Measurements from ENCODE around the gene SPAG9. TPM values are rescaled to one million over a fixed set of nuclear protein-coding genes. Genes with fewer than 3 reads are reported as not detected.

The SPAG9 gene
- total and polyA plus RNA-seq, 2 experiments from 2014 or later = 26.5 to 82.7 TPM

GRCh38 chr17:51059781-51060180 is 60.9 kb downstream of the SPAG9 start:
- Histone ChIP-seq H3K4me1 (ENCODE audit: insufficient read depth) (peaks cover 21% of the 10 kb centered on the region), H3K9me3 (ENCODE audit: low read depth) (no peaks in the 10 kb centered on the region), H2AFZ (no peak overlapping the region), H3K9me2 (replicated peaks; ENCODE audit: insufficient read depth) (no peaks in the 10 kb centered on the region), H3K79me2 (peaks cover 87% of the 10 kb centered on the region), H3K27me3 (no peaks in the 10 kb centered on the region), H3K4me2 (no peak overlapping the region), H3K4me3 (no peak overlapping the region), H3K36me3 (replicated peaks; ENCODE audit: insufficient read depth, low read depth) (no peaks in the 10 kb centered on the region), H3K27ac (no peak overlapping the region), H4K20me1 (ENCODE audit: insufficient read depth, poor library complexity, severe bottlenecking) (peaks cover 12% of the 10 kb centered on the region)
- WGBS (ENCODE audit: low lambda C conversion rate, missing lambda C conversion rate) = 96% methylated on average over 2 of the region's 2 CpGs
- no peak for TF ChIP-seq EZH2phosphoT487 (IDR thresholded peaks at IDR 0.05; ENCODE audit: low read depth, severe bottlenecking, unreplicated experiment)
- TF ChIP-seq CTCF (IDR thresholded peaks at IDR 0.05; ENCODE audit: poor library complexity) = no peak
- TF ChIP-seq EZH2 (IDR thresholded peaks at IDR 0.05; ENCODE audit: borderline replicate concordance) = no peak
- no peak for DNase-seq (ENCODE audit: low spot score)

GRCh38 chr17:51057534-51057933 is 63.1 kb downstream of the SPAG9 start:
- no peak for DNase-seq (ENCODE audit: low spot score)
- H2AFZ ChIP-seq = no peak overlapping the region
- no peaks in the 10 kb centered on the region for H3K27me3 ChIP-seq
- peaks cover 12% of the 10 kb centered on the region for H4K20me1 ChIP-seq (ENCODE audit: insufficient read depth, poor library complexity, severe bottlenecking)
- H3K27ac ChIP-seq = peak overlapping the region; percentile 74
- H3K79me2 ChIP-seq = peaks cover 79% of the 10 kb centered on the region
- whole genome bisulfite sequencing (ENCODE audit: low lambda C conversion rate, missing lambda C conversion rate) = 83% methylated on average over 3 of the region's 3 CpGs
- no peak for TF ChIP-seq CTCF (IDR thresholded peaks at IDR 0.05; ENCODE audit: poor library complexity)
- no peak for TF ChIP-seq EZH2phosphoT487 (IDR thresholded peaks at IDR 0.05; ENCODE audit: low read depth, severe bottlenecking, unreplicated experiment)
- H3K9me2 ChIP-seq (replicated peaks; ENCODE audit: insufficient read depth) = no peaks in the 10 kb centered on the region
- H3K36me3 ChIP-seq (replicated peaks; ENCODE audit: insufficient read depth, low read depth) = no peaks in the 10 kb centered on the region
- peak overlapping the region; percentile 50 for H3K4me2 ChIP-seq
- no peak overlapping the region for H3K4me3 ChIP-seq
- H3K9me3 ChIP-seq (ENCODE audit: low read depth) = no peaks in the 10 kb centered on the region
- peaks cover 21% of the 10 kb centered on the region for H3K4me1 ChIP-seq (ENCODE audit: insufficient read depth)

DNA sequence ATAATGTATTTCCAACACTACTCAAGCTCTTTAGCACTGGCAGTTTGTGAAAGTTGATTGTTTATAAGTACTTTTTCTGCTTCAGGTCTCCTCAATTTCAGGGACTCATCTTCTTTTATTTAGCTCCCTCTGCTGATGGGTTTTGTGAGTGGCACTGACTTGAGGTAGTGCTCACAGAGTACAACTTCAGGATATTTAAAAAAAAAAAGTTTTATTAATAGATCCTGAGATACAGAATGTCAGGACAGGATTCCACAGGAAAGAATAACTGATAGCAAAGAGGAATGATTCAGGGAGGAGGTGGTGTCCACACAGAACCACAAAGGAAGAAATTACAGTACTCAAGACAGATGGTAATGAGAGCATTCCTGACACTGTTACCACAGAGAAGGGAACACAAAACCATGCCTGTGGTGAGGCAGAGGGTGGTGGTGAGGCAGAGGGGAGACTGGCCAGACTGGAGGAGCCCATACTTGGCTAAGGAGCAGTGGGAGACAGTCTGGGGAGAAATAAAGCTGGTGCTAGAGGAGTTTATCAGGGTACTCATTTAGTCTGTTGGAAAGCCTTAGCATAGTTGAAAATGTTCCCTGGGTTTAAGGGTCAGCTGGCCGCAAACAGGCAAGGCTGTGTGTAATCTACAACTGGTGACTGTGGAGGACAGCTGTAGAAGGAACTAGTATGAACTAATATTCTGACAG is 63.7 kb downstream of the SPAG9 start:
- Histone ChIP-seq H3K4me2 (peak overlapping the region; percentile 50), H3K36me3 (replicated peaks; ENCODE audit: insufficient read depth, low read depth) (no peaks in the 10 kb centered on the region), H3K4me1 (ENCODE audit: insufficient read depth) (peaks cover 21% of the 10 kb centered on the region), H3K27ac (peak overlapping the region; percentile 74), H3K27me3 (no peaks in the 10 kb centered on the region), H4K20me1 (ENCODE audit: insufficient read depth, poor library complexity, severe bottlenecking) (peaks cover 12% of the 10 kb centered on the region), H2AFZ (no peak overlapping the region), H3K4me3 (no peak overlapping the region), H3K79me2 (peaks cover 77% of the 10 kb centered on the region), H3K9me3 (ENCODE audit: low read depth) (no peaks in the 10 kb centered on the region), H3K9me2 (replicated peaks; ENCODE audit: insufficient read depth) (no peaks in the 10 kb centered on the region)
- WGBS (ENCODE audit: low lambda C conversion rate, missing lambda C conversion rate) = 41% methylated on average over 1 of the region's 1 CpG
- DNase-seq (ENCODE audit: low spot score) = peak; percentile 72
- TF ChIP-seq CTCF (IDR thresholded peaks at IDR 0.05; ENCODE audit: poor library complexity) (peak; percentile 71), EZH2 (IDR thresholded peaks at IDR 0.05; ENCODE audit: borderline replicate concordance) (no peak)

All from hepatocyte (in vitro differentiated cells).